Activated gamma-delta T cell treated with Interleukin-2 at 50 U/mL for 16 hours (primary cell): ENCODE results near the gene SQSTM1.
"Not testable (repeated sequence)": the region's sequence is repeated elsewhere in the genome, so short reads cannot be mapped to it uniquely, and the experiment has no call there.

Experiments used
- DNase-seq: peaks from one replicate; pipeline ENCODE4 v3.0.0-alpha.2; 2020

SQSTM1 gene

DNA sequence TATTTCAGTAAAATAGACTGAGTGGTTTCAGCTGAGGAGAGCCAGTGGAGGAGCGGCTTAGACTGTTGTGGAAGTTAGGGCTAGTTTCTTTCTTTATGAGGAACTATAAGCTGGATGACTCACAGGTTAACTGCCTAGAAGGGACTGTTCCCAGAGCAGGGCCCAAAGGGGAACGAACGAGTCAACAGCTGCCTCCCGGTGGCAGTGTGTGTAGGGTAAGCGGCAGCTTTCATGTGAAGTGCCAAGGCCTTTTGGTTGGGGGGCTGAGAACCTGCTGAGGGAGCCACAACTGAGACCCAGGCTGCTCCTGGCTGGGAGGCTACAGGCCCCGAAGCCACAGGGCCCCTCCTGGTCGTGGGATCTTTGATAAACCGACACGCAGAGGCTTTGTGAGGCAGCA lies 7.0 kb downstream of the SQSTM1 start:
- no peak for DNase-seq

DNA sequence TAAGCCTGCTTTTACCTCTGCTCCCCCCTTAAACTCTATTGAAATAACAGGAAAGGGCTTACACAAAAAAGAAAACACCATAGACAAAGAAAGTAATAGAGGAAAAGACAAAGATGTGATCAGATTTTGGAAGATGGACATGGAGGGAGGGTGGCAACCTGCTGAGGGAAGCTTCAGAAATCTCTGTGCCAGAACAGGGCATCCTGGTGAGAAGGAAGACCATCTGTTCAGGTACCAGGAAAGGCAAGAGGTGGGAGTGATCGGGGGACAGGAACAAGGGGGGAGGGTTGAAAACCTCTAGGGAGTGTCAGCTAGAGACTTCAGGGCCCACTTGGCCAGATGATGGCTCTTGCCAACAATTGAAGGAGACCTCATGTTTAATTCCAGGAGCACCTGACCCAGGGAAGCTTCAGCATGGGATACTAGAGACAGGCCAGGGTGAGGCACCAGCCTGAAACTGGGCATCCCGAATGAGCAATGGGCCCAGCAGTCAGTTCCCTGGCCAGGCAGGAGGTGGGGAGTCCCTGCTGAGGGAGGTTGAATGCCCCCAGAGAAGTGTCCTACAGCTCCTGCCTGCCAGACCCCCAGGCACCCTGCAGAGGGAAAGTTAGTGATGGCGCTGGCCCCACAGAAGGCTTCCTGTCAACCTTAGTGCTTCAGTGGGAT lies 8.2 kb downstream of the SQSTM1 start:
- DNase-seq = no peak

DNA sequence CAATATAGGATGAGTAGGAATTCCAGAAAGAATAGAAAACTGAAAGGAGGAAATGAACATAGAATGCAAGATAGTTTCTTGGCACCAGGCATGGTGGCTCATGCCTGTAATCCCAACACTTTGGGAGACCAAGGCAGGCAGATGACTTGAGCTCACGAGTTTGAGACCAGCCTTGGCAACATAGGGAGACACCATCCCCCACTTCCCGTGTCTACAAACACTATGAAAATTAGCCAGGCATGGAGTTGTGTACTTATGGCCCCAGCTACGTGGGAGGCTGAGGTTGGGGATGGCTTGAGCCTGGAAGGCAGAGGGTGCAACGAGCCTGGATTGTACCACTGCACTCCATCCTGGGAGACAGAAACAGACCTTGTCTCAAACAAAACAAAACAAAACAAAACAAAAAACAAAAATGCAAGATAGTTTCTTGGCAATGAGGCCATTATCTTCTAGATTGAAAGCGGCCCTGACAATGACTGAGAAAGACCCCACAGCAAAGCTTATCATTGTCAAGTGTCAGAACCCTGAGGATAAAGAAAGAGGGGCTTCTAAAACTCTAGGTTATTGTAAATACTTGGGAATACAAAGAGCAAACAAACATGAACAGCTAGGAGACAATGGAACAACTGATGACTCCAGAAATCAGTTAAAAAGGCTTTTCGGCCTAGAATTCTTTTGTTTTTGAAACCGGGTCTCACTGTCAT lies 9.2 kb downstream of the SQSTM1 start:
- no peak for DNase-seq

DNA sequence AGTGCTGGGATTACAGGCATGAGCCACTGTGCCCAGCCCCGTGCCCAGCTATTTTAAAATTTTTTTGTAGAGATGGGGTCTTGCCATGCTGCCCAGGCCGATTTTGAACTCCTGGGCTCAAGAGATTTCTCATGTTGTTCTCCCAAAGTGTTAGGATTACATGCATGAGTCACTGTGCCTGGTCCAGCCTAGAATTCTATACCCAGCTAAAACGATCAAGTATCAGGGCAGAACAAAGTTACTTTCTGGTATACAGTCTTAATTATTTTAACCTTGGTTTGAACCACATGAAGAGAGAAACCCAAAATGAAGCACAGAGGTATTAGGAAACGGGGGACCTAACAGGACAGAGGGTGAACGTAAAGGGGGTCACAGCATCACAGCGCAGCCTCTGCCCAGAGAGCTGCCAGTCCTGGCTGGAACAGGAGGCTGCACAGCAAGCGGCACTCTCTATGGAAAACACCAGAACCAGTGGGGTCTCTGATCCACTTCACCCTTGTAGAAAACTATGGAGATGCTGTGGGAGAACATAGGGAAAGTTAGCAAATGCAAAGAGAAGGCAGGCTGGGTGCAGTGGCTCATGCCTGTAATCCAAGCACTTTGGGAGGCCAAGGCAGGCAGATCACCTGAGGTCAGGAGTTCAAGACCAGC lies 10.2 kb downstream of the SQSTM1 start:
- no peak for DNase-seq

DNA sequence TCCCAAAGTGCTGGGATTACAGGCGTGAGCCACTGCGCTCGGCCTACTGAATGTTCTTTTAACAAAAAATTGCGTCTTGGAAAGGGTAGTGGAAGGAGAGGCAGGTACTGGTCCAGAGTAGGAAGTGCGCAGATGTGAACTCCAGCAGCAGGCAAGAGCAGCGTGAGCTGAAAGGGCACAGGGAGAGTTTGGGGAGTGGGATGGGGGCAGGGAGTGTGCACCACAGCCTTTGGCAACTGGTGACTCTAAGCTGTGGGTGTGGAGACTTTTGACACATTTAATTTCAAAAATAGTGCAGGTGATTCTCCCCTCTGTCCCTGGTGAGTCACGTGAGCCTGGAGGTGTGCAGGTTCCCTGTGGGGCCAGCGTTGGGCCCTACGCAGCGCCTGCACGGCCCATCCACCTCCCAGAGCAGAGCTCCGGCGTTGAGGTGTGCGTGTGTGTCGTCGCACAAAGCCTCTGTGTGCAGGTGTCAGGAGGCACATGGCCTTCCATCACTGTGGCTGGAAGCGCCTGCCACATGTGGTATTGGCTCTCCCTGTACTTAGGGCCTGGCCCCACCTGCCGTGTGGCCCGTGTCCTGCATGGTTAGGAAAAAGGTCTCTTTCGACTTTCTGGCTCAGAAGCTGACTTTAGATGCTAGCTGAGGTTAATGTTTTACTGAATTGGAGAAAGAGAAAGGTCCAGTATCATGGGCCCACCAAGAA lies 11.5 kb downstream of the SQSTM1 start:
- DNase-seq = no peak

DNA sequence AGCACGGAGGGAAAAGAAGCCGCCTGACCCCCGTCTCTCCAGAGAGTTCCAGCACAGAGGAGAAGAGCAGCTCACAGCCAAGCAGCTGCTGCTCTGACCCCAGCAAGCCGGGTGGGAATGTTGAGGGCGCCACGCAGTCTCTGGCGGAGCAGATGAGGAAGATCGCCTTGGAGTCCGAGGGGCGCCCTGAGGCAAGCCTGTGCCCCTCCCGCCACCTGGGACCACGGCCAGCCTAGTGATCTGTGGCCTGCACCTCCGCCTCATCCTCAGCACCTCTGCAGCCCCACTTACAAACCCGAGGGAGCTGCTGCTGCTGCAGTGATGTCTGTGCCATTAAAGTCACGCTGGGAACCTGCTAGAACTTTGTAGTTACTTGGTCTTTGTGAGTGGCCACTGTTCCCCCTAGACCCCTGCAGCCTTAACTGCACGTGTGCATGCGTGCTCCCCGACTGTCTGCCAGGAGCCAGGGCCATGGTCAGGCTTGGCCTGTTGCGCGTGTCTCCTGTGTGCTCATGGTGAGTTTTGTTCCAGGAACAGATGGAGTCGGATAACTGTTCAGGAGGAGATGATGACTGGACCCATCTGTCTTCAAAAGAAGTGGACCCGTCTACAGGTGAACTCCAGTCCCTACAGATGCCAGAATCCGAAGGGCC lies 12.5 kb downstream of the SQSTM1 start:
- DNase-seq = no peak

DNA sequence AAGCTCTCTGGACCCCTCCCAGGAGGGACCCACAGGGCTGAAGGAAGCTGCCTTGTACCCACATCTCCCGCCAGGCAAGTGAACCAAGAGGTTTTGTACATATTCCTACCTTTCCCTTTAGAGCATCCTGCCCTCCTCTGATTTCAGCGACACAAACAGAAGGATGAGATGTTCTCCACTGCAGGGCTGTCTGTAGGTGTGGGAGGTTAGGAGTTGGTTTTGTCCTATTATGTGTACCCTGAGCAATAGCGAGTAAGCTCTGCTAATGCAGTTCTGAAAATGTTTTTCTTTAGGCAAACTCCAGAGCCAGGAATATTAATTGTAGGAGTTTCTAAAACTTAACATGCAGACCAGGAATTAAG lies 13.0 kb downstream of the SQSTM1 start:
- no peak for DNase-seq

DNA sequence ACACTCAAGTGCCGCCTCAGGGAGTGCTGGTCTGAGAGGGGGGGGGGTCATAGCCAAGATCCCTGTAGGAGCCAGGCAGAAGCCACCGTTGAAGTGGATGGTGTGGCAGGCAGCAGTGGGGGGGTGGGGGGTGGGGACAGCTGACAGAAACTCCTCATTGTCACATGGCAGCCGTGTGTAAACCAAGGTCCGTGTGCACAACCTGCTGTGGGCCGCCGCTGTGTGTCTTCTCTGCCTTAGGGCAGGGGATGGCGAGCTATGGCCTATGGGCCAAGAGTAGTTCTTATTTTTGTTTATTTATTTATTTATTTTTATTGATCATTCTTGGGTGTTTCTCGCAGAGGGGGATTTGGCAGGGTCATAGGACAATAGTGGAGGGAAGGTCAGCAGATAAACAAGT lies 13.4 kb downstream of the SQSTM1 start:
- DNase-seq = no peak

DNA sequence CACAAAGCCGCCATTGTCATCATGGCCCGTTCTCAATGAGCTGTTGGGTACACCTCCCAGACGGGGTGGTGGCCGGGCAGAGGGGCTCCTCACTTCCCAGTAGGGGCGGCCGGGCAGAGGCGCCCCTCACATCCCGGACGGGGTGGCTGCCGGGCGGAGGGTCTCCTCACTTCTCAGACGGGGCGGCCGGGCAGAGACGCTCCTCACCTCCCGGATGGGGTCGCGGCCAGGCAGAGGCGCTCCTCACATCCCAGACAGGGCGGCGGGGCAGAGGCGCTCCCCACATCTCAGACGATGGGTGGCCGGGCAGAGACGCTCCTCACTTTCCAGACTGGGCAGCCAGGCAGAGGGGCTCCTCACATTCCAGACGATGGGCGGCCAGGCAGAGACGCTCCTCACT lies 14.2 kb downstream of the SQSTM1 start:
- not testable (repeated sequence) for DNase-seq

DNA sequence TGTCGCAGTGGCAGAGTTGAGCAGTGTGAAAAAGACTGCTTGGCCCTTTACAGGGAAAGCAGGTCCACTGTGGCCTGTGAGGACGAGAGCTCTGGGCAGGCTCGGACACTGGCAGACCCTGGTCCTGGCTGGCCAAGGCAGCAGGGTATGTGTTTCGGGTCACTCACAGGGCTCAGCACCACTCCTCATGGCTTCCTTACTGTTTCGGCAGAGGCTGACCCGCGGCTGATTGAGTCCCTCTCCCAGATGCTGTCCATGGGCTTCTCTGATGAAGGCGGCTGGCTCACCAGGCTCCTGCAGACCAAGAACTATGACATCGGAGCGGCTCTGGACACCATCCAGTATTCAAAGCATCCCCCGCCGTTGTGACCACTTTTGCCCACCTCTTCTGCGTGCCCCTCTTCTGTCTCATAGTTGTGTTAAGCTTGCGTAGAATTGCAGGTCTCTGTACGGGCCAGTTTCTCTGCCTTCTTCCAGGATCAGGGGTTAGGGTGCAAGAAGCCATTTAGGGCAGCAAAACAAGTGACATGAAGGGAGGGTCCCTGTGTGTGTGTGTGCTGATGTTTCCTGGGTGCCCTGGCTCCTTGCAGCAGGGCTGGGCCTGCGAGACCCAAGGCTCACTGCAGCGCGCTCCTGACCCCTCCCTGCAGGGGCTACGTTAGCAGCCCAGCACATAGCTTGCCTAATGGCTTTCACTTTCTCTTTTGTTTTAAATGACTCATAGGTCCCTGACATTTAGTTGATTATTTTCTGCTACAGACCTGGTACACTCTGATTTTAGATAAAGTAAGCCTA lies 15.7 kb downstream of the SQSTM1 start:
- peak; percentile 54 for DNase-seq

DNA sequence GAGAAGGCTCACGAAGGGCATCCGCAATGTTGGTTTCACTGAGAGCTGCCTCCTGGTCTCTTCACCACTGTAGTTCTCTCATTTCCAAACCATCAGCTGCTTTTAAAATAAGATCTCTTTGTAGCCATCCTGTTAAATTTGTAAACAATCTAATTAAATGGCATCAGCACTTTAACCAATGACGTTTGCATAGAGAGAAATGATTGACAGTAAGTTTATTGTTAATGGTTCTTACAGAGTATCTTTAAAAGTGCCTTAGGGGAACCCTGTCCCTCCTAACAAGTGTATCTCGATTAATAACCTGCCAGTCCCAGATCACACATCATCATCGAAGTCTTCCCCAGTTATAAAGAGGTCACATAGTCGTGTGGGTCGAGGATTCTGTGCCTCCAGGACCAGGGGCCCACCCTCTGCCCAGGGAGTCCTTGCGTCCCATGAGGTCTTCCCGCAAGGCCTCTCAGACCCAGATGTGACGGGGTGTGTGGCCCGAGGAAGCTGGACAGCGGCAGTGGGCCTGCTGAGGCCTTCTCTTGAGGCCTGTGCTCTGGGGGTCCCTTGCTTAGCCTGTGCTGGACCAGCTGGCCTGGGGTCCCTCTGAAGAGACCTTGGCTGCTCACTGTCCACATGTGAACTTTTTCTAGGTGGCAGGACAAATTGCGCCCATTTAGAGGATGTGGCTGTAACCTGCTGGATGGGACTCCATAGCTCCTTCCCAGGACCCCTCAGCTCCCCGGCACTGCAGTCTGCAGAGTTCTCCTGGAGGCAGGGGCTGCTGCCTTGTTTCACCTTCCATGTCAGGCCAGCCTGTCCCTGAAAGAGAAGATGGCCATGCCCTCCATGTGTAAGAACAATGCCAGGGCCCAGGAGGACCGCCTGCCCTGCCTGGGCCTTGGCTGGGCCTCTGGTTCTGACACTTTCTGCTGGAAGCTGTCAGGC lies 16.6 kb downstream of the SQSTM1 start:
- no peak for DNase-seq

DNA sequence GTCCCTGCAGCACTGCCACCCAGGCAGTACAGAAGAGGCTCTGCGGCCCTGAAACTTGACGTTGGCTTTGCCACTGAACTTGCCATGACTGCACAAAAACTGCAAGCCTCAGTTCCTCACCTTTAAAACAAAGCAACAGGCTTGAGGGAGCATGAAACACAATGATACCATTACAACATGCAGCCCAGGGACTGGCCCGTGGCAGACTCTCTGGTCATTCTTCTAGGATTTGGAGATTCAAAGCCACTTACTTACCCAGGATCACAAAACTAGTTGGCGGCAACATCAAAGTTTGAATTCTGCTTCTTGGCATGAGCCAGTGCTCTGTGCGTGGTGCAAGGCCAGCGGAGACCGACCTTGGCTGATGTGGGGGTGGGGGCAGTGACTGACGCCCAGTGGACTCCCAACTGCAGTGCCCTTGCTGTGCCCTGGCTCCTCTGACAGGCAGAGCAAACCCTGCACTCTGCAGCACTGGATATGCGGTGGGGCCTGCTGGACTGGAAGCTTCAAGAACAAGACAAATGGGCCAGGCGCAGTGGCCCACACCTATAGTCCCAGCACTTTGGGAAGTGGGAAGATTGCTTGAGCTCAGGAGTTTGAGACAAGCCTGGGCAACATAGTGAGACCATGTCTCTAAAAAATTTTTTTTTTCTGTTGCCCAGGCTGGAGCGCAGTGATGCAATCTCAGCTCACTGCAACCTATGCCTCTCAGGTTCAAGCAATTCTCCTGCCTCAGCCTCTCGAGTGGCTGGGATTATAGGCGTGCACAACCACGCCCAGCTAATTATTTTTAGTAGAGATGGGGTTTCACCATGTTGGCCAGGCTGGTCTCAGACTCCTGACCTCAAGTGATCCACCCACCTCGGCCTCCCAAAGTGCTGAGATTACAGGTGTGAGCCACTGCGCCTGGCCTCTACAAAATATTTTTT lies 18.9 kb downstream of the SQSTM1 start:
- no peak for DNase-seq

DNA sequence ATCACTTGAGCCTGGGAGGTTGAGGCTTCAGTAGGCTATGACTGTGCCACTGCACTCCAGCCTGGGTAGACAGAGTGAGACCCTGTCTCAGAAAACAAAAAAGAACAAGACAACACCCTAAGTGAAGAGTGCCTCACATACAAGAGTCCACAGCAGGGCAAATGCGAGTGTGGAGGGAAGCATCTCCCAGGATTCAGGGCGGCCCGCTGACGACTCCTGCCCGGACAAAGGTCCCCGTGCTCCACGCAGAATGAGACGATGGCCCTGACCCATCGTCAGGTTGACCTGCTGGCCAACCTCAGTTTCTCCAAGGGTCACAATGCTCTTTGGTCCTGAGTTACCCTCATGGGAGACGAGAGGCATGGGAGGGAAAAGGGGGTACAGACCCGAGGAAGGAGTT lies 19.6 kb downstream of the SQSTM1 start:
- no peak for DNase-seq

DNA sequence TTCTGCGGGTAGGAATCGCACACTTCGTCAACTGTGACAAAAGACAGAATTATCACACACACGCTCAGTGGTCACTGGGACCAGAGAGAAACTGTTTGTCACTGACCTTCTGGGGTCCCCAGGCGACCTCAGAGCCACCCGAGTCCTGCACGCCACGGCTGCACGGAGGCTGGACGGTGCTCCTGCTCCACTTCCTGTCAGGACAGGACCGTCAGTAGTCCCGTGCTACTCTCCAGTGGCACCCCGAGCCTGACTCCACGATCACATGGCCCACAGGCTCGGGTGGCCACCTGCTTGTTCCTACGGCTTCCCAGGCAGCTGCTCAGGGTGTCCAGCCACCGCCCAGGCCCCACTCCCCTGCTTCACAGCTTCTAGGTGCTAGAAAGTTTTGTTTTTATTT lies 20.1 kb downstream of the SQSTM1 start:
- no peak for DNase-seq

DNA sequence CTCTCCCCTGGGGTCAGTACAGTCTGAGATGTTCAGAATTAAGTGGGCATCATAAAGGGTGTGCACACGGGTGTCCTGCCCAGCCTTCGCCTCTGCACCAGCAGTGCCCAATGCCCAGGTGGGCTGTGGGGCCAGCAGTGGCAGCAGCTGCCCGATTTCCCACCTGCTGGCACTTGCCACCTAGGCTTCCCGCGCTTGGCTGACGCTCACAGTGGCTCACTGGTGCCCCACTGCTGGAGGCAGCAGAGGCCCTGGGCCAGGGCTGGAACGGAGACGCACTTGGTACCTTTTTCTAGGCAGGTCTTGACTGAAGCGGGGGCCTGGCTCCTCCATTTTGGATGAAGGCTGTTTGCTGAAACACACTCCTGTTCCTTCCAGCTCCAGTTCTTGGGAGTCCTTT lies 20.9 kb downstream of the SQSTM1 start:
- DNase-seq = no peak

DNA sequence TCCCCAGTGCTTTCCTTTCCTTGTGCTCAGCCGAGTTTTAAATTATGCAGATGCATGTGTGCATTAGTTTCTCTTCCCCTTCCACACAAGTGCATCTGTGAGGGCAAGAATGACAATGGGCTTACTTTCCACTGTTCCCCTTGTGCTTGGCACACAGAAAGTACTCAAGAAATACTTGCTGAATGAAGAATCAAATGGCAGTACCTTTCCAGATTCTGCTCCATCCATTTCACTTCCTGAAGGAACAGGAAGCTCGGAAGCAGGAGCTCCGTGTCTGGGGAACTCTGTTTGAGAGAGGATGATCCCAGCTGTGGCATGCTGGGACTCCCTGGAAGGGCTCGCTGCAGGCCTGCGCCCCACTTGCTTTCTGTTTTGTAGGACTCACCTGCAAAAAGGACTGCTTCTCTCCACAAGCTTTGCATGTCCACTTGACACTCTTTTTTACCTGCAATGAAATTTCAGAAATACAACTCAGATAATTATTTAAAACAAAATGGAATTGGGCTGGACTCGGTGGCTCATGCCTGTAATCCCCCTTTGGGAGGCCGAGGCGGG lies 32.4 kb downstream of the SQSTM1 start:
- no peak for DNase-seq

DNA sequence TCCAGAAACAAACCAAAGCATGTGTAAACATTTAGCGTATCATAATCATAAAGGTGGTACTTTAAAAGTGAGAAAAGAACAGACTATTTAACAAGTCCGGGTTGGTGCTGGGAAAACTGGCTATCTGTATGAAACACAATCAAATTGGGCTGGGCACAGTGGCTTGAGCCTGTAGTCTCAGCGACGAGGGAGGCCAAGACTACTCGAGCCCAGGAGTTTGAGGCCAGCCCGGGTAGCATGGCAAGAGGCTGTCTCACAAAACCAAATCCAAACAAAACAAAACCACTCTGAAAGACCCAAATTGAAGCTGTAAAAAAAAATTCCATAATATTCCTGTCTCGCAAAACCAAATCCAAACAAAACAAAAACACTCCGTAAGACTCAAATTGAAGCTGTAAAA lies 33.7 kb downstream of the SQSTM1 start:
- DNase-seq = no peak

DNA sequence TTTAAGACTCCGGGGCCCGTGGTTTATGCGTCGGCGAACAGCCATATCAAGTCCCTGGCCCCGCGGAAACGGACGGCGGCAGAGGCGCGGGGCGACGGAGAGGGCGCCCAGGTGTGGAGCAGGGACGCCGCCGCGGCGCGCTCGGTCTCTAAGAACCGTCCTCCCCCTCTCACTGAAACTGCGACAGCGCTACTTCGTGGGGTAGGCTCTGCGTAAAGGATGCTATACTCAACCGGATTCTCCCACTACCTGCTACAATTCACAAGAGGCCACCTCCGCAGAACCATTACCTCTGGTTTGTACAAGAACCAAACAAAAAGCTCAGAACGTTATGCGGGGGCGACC lies 37.5 kb downstream of the SQSTM1 start:
- DNase-seq = peak; percentile 40

DNA sequence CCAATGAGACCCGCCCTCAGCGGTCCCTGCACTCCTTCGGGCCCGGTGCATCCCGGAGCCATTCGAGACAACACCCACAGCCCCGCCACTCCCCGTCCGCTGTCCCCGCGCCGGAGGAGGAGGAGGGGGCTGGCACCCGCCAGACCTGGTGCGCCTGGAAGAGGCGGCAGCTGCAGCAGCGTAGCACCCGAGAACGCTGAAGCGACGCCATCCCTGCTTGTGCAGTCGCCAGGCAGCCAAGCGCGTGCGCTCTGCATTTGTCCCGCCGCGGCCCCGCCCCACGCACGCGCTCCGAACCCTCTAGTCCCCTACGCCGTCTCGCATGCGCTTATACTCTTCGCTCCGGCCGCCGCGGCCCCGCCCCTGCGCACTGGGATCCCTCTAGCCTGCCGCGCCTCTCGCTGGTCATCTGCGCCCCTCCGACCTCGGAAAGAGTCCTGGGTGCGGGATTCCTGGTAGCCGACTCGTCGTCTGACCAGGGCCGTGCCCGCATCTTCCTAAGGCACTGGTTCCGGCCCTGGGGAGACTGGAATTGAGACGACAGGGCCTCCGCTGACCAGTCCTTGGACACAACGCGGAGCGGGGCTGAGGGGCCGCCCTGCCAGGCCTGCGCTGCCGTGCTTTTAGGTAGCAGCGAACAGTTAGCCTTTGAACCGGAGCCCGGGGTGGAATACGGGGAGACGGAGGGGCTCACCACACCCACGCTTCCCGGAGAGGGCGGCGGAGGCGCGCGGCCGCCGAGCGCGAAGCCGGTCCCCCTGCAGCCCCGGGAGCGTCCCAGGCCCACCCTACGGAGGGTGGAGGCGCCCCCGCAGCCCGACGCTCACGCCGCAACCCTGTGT lies 38.1 kb downstream of the SQSTM1 start, which contains the start of gene MRNIP:
Gene MRNIP (minus strand): TSS at position 232 of the 842 bp plus-strand sequence. CDS start 21 bp downstream, at position 211.
- peak; percentile 86 for DNase-seq
